CD4-positive, alpha-beta T cell treated with Interleukin-10 for 1 hour (primary cell): ENCODE data around the gene MLPH.

Experiments used
- DNase-seq: peaks from one replicate; pipeline ENCODE4 v3.0.0-alpha.2; 2020

MLPH gene

DNA sequence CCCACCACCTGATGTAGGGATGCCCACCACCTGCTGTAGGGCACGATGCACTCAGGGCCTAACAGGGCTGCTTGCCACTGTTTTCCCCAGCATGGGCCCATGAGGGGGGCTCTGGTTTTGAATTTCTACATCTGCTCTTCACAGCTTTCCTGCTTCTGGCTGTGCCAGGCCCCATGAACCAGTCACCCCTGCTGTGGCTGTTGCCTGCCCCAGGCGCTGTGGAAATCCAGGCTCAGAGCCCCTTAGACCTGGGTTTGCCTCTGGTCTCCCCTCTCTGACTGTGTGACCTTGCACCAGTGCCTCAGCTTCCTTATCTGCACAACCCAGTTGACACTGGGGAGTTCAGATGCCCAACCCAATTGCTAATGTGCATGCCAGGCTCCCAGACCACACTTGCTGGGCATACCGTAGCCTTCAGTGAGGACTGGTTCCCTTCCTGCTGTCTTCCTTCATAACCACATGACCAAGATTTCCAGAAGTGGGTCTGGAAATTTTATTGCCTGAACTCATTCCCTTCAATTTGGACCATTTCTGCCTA, 6.0 kb upstream of the MLPH start:
- no peak for DNase-seq

GRCh38 chr2:237482485-237482884, 4.6 kb upstream of the MLPH start:
- DNase-seq: no peak

DNA sequence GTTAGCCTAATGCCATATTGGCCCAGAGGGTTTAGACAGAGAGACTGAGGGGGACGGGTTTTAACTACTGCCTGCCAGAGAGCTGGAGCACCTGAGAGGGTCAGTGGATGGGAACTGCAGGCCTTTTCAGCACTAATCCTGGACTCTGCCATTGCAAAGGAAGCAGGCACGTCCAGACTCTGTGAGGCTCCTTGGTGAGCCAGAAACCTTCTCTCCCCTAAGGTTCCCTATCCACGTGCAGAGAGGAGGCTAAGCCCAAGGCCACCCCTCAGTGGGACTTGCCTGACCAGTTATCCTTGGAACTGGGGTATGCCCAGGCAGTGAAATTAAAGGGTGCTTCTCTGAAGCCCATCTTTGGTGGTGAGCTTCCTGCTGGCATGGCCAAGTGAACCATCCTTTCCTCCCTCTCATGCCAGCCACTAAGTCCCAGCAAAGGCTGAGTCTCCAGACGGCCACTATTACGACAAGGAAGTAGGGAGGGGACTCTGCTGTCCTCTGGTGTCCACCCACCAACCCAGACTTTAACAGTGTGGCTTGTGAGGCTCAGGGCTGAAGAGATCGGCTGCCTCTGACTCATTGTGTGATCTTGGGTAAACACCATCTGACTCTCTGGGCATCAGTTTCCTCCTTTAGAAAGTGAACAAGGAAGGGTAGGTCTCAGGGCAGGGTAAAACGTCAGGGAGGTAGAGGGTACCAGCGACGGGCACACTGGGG, 3.9 kb upstream of the MLPH start:
- DNase-seq: no peak

DNA sequence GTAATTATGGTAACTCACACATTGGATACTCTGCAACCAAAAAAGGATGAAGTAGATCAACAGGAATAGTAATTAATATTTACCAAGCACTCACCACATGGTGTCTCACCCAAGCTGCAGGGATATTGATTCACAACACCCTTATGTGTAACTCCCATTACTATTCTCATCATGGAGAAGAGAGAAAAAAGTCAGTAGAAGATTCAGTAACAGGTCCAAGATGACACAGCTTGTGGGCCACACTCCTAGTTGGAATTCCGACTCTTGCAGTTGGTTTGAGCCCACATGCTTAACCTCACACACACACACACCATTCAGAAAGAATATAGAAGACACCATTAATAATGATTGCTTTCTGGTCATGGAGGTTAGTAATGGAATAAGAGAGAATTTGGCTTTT, 1.7 kb upstream of the MLPH start:
- DNase-seq: no peak

DNA sequence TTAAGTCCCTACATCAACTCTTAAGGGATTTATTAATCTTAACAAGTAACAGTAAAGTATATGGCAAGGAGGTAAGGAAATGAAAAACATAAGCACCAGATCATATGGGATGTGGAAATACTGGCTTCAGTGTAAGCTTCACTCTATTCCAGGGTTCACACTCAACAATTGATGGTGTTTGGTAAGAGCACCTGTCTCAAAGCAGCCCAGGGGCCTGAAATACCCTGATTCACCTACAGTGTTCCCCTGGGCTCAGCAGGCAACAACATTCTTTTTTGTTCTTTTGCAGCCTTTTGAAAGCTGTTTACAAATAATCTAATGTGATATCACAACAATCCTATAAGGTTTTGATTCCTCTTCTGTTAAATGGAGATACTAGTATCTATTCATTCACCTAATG, 1.2 kb upstream of the MLPH start:
- DNase-seq: no peak

- DNase-seq: no peak
Measured at GRCh38 chr2:237486334-237486818, 675 bp upstream of the MLPH start.

- DNase-seq: no peak
Measured at GRCh38 chr2:237487496-237487895, 445 bp downstream of the MLPH start.

GRCh38 chr2:237488295-237488694, 1.2 kb downstream of the MLPH start:
- DNase-seq: no peak

DNA sequence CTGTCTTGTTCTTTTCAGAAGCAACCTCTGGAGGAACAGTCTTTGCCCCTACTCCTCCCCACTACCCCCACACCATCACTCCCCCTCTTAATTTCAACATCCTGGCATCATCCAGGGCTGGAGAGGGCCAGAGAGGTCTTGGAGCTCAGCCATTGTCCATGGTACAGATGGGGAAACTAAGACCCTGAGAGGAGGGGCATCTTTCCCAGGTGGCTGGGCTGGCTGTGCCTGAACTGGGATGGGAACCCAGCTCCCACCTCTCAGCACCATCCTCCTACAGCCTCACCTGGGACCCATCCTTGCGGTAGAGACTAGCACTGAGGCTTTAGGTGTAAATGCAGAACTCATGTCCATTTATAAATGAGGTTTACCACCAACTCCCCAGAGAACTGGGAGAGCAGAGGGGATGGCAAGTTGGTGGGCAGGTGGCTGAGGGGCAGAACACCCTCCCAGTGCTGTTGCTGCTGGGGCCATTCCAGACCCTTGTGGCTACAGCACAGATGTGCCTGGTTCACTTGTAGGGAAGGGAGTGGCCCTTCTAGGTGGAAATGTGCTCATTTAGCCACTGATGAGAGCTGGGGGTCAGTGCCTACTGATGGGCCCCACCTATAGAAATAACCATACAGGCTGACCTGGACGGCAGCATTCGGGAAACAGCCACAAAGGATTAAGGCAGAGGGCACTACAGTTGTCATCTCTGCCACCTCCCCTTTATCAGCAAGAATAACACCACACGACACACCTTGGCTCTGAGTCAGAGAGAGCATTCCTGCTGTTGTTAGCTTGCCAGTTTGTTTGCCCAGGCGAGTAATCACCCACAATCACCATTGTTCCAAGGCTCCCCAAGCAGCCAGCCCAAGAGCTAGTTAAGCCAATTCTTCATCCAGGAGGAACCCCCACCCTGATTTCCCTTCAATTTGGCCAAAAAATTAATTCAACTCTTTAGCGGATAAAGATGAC, 2.1 kb downstream of the MLPH start:
- no peak for DNase-seq

GRCh38 chr2:237490009-237490711, 3.1 kb downstream of the MLPH start:
- DNase-seq: no peak

DNA sequence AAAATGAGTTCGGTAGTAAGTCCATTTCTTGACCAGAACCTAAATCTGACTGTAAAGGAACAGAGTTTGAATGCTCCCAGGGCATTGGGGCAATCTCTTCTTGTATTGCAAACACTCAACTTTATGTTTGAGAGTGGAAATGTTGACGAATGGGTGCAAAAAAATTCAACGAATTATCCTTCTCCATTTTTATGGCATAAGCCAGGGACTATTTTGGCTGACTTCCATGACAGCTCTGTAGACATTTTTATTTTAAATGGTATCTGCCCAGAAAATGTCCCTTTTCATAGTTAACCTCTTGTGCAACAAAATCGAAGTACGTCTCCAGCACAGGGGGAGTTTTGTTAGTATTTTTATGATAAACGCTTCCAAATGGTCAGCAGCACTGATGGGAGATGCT, 3.7 kb downstream of the MLPH start:
- no peak for DNase-seq

DNA sequence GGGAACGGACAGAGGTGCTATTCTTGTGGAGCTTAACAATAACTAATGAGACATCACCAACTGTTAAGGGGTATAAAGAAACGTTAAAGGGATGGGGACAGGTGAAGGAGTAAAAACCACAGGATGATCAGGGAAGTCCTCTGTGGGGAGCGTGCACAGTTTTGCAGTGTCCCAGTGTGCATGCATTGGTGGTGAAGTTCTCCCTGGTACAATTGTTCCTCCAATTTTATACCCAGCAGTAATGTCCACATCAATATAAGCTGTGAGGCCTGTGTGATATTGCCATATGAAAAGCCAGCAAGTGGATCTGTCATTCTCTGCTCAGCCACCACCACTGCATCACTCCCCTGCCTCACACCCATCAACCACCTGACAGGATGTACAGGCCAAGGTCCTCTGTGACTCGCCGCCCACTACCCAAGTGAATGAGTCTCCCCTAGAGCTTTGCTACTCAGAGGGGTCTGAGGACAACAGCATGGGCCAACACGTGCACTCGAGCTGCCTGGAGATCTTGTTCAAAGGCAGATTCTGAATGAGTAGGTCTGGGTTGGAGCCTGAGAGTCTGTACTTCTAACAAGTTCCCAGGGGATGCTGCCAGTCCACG, 4.6 kb downstream of the MLPH start:
- no peak for DNase-seq

DNA sequence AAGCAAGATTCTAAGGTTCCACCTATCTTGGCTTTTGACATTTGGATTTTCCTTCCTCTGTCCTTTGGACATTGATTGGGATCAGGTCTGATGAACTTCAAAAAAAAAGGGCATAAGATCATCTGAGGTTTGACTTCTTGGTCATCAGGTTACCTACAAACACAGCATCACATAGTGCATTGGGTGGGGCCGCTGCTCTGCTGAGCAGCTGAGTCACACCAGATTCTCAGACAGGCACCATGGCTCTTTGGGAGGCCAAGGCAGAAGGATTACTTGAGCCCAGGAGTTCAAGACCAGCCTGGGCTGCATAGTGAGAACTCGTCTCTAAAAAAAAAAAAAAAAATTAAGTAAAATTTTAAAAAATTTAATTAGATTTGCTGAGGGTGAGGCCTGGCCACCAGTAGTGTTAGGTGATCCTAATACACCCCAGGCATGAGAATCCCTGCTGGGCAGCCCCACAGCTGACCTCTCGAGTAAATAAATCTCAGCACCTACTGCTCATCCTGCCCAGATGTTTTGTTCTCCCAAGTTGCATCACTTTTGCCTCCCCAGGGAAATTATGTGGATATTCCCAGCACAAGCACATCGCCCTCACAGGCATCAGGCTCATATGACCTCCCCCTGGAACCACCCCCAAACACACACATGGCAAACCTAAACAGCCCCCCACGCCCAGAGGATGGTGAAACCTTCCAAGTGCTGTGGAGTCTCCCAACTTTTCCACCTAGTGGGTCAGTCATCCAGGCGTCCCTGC, 5.3 kb downstream of the MLPH start:
- no peak for DNase-seq

- DNase-seq: no peak
Measured at GRCh38 chr2:237494066-237494465, 7.0 kb downstream of the MLPH start.

DNA sequence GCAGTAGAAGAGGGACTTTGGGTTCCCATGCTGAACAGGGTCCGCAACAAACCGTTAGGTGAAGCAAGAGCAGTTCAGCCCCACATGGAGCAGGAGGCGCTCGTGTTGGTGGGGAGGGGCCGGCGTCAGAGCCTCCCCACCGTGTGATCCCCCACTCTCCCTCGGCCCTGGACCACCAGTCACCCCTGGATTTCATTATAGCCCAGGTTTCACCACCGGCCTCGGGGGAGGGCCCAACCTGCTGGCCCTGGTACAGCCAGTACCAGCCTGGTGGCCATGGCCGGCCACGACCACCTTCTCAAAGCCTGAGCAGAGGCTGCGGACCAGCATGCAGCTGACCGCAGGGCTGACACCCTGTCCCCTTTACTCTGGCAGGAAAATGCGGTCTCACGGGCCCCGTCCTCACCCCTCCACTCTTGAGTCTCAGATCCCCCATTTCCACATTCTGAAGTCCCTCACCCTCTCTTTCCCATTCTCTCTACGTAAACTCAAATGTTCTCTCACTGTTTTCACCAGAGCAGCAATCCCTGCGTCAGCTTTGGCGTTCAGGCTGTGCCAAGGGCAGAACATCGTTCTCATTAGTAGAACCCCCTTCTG, 8.6 kb downstream of the MLPH start:
- DNase-seq: no peak

DNA sequence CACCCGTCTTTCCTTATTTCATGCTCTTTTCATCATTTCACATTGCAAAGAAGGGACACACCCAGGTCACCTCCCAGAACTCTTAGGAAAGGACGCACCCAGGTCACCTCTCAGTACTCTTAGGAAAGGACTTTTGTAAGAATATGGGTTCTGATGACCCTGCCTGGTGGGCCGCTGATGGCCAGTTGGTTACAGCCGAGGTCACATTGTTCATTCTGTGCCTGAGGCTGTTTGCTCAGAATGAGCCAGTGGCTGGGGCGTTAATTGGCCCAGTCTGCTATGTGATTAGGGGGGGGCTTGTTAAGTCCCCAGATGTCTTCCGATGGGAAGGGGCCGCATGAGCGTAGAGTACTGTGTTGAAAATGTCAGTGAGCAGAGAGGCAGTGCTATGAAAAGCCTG, 9.4 kb downstream of the MLPH start:
- DNase-seq: no peak

- no peak for DNase-seq
Measured at GRCh38 chr2:237497009-237497837, 10.2 kb downstream of the MLPH start.

GRCh38 chr2:237497838-237498186, 10.8 kb downstream of the MLPH start:
- no peak for DNase-seq

- no peak for DNase-seq
Measured at GRCh38 chr2:237498341-237498740, 11.3 kb downstream of the MLPH start.

- no peak for DNase-seq
Measured at GRCh38 chr2:237500681-237501424, 13.8 kb downstream of the MLPH start.
